Measurements from ENCODE around the gene CREBL2.
"Not testable (repeated sequence)": the region's sequence is repeated elsewhere in the genome, so short reads cannot be mapped to it uniquely, and the experiment has no call there.

- TF ChIP-seq CTCF (conservative IDR thresholded peaks at IDR 0.05; ENCODE audit: low read length); EZH2phosphoT487 (IDR thresholded peaks at IDR 0.05; ENCODE audit: borderline replicate concordance, low read depth, low read length): not testable (repeated sequence)
Observed at GRCh38 chr12:12565971-12566370, 45.7 kb upstream of the CREBL2 start.

Measured in OCI-LY7 (cell line).